PC-9 (cell line): ENCODE results near the gene CACNA2D1. TPM values are rescaled to one million over a fixed set of nuclear protein-coding genes. Genes with fewer than 3 reads are reported as not detected.

Source experiments
- BruUV-seq: library from RNA; stranded (reverse); fragments of 400-500 nt; replicated peaks from 2 replicates; lab custom pipeline; 2021; lab: Mats Ljungman, UMichigan
- CTCF ChIA-PET: fragments of 300-600 bp; sonication (Branson Sonifier 250); formaldehyde crosslinking; loops from one replicate; lab custom pipeline; 2022; ENCODE audit warnings: antibody characterized with exemption; lab: Charles Lee
- POLR2A ChIA-PET: fragments of 300-600 bp; sonication (Branson Sonifier 250); formaldehyde crosslinking; loops from one replicate; lab custom pipeline; 2022; ENCODE audit warnings: antibody characterized with exemption; ENCODE audit not compliant: unreplicated experiment; lab: Charles Lee
- DNase-seq, 2 experiments: peaks; one replicate each; pipeline versions ENCODE4 v3.0.0 to v3.0.0-alpha.2; 2015 to 2022; ENCODE audit warnings: mixed read lengths in 1 of 2
- H2AFZ ChIP-seq: fragments of 200-600 bp; sonication (generic); 2 replicates; pipeline ENCODE4 v1.8.1; 2017; ENCODE audit warnings: antibody characterized with exemption
- H3F3A ChIP-seq: fragments of 200-600 bp; sonication (generic); 2 replicates; pipeline ENCODE4 v1.8.1; 2017; ENCODE audit warnings: antibody characterized with exemption, mild to moderate bottlenecking, low read depth; ENCODE audit not compliant: insufficient read depth
- H3K27ac ChIP-seq: fragments of 200-600 bp; sonication (generic); 2 replicates; pipeline ENCODE4 v1.6.1; 2016; ENCODE audit warnings: mixed run types
- H3K27me3 ChIP-seq: fragments of 200-600 bp; sonication (generic); 2 replicates; pipeline ENCODE4 v1.6.1; 2016; ENCODE audit warnings: low read depth, mixed run types; ENCODE audit not compliant: insufficient read depth
- H3K36me3 ChIP-seq: fragments of 200-600 bp; sonication (generic); 2 replicates; pipeline ENCODE4 v1.6.1; 2016; ENCODE audit warnings: low read depth, mixed run types
- H3K4me1 ChIP-seq: fragments of 200-600 bp; sonication (generic); replicated peaks from 2 replicates; pipeline ENCODE4 v1.6.1; 2016; ENCODE audit warnings: mixed run types; ENCODE audit not compliant: insufficient read depth
- H3K4me2 ChIP-seq: fragments of 200-600 bp; sonication (generic); 2 replicates; pipeline ENCODE4 v1.6.1; 2017; ENCODE audit warnings: mixed run types
- H3K4me3 ChIP-seq: fragments of 200-600 bp; sonication (generic); 2 replicates; pipeline ENCODE4 v1.6.1; 2016; ENCODE audit warnings: mixed run types
- H3K79me2 ChIP-seq: fragments of 200-600 bp; sonication (generic); 2 replicates; pipeline ENCODE4 v1.6.1; 2017; ENCODE audit warnings: low read depth, mixed run types
- H3K9me2 ChIP-seq: fragments of 200-600 bp; sonication (generic); 2 replicates; pipeline ENCODE4 v1.8.1; 2017; ENCODE audit warnings: mild to moderate bottlenecking; ENCODE audit not compliant: insufficient read depth
- H3K9me3 ChIP-seq: fragments of 200-600 bp; sonication (generic); 2 replicates; pipeline ENCODE4 v1.8.1; 2016; ENCODE audit warnings: low read depth; ENCODE audit not compliant: insufficient read depth
- H4K20me1 ChIP-seq: fragments of 200-600 bp; sonication (generic); 2 replicates; pipeline ENCODE4 v1.8.1; 2017; ENCODE audit not compliant: insufficient read depth
- EZH2 ChIP-seq: fragments of 200-600 bp; sonication (generic); IDR thresholded peaks from 2 replicates; pipeline ENCODE4 v1.8.0; 2017; ENCODE audit warnings: antibody characterized with exemption, low read depth
- intact Hi-C: fragments of 100-400 bp; cut with micrococcal nuclease; formaldehyde crosslinking; loops from one replicate; pipeline ENCODE4 v1.10.0; 2022; ENCODE audit not compliant: unreplicated experiment
- total RNA-seq: library from RNA; stranded (reverse); gene quantifications from 2 replicates; pipeline ENCODE4 v1.2.3, GENCODE V29; 2021
- TF ChIP-seq, protein P1 (sequence below): fragments of 200-600 bp; sonication (generic); conservative IDR thresholded peaks from 2 replicates; pipeline ENCODE4 v1.6.1; 2017; ENCODE audit warnings: mixed run types, antibody characterized with exemption, mild to moderate bottlenecking, moderate library complexity

Gene CACNA2D1
- total RNA-seq, 1 experiment from 2014 or later, result 3.2 TPM

DNA sequence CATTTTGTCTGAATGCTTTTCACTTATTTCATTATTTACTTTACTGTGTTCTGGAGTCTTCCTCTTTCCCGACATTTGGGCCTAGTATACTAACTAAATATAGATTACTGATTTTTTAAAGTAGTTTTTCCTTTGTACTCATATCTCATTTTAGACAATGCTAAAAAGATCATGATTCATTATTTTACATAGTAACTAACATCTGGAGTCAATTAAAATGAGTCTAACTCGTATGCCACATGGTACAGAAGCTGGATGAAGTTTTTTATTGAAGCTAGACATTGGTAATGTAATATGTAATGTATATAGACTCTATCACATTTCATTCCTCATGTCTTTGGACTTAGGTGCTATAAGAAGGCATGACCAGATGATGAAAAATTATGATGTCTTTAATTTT is 517.4 kb downstream of the CACNA2D1 start:
- Histone ChIP-seq H3K9me2 (no peaks in the 10 kb centered on the region), H3K36me3 (no peaks in the 10 kb centered on the region), H3F3A (no peaks in the 10 kb centered on the region), H2AFZ (no peak overlapping the region), H3K27ac (no peak overlapping the region), H3K79me2 (no peaks in the 10 kb centered on the region), H3K4me3 (no peak overlapping the region), H3K27me3 (no peaks in the 10 kb centered on the region), H3K9me3 (no peaks in the 10 kb centered on the region), H4K20me1 (no peaks in the 10 kb centered on the region), H3K4me1 (no peaks in the 10 kb centered on the region), H3K4me2 (no peak overlapping the region)
- intact Hi-C loops, result no loop called here
- no TSS peak for BruUV-seq
- ChIA-PET CTCF (no interaction called here), POLR2A (no interaction called here)
- no peak for DNase-seq
- TF ChIP-seq EZH2, result no peak
- TF ChIP-seq, protein P1, sequence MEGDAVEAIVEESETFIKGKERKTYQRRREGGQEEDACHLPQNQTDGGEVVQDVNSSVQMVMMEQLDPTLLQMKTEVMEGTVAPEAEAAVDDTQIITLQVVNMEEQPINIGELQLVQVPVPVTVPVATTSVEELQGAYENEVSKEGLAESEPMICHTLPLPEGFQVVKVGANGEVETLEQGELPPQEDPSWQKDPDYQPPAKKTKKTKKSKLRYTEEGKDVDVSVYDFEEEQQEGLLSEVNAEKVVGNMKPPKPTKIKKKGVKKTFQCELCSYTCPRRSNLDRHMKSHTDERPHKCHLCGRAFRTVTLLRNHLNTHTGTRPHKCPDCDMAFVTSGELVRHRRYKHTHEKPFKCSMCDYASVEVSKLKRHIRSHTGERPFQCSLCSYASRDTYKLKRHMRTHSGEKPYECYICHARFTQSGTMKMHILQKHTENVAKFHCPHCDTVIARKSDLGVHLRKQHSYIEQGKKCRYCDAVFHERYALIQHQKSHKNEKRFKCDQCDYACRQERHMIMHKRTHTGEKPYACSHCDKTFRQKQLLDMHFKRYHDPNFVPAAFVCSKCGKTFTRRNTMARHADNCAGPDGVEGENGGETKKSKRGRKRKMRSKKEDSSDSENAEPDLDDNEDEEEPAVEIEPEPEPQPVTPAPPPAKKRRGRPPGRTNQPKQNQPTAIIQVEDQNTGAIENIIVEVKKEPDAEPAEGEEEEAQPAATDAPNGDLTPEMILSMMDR, result no peak

GRCh38 chr7:81925530-81925929 is 518.0 kb downstream of the CACNA2D1 start:
- no peak overlapping the region for H2AFZ ChIP-seq
- ChIA-PET CTCF (no interaction called here), POLR2A (no interaction called here)
- no peaks in the 10 kb centered on the region for H3K9me3 ChIP-seq
- H4K20me1 ChIP-seq, result no peaks in the 10 kb centered on the region
- no peak overlapping the region for H3K4me3 ChIP-seq
- H3K27ac ChIP-seq, result no peak overlapping the region
- TF ChIP-seq, protein P1, result no peak
- no peak for TF ChIP-seq EZH2
- H3K79me2 ChIP-seq, result no peaks in the 10 kb centered on the region
- H3K4me2 ChIP-seq, result no peak overlapping the region
- H3F3A ChIP-seq, result no peaks in the 10 kb centered on the region
- intact Hi-C loops, result no loop called here
- no peaks in the 10 kb centered on the region for H3K4me1 ChIP-seq
- H3K9me2 ChIP-seq, result no peaks in the 10 kb centered on the region
- no peaks in the 10 kb centered on the region for H3K36me3 ChIP-seq
- BruUV-seq, result no TSS peak
- no peaks in the 10 kb centered on the region for H3K27me3 ChIP-seq
- DNase-seq, result no peak

DNA sequence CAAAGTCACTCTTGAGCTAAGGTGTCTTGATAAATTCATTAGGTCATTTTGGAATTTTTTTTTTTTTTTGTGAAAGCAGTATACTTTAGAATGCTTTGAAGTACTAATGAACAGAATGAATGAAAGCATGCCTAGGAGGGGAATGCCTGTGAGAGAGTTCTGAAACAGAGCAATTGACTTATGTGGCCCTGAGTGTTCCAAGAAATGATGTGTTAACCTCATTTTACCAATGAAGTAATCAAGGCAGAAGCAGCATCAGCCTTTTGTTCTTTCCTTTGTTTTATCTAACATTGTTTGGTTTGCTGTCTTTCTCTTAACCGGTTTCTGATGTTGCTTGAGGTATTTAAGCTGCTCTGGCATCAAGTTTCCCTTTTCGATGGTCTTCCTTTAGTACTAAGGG is 519.1 kb downstream of the CACNA2D1 start:
- no peak for DNase-seq
- H3K79me2 ChIP-seq, result no peaks in the 10 kb centered on the region
- ChIA-PET CTCF (no interaction called here), POLR2A (no interaction called here)
- BruUV-seq, result no TSS peak
- H3K9me3 ChIP-seq, result no peaks in the 10 kb centered on the region
- H3K9me2 ChIP-seq, result no peaks in the 10 kb centered on the region
- TF ChIP-seq, protein P1, result no peak
- no peak for TF ChIP-seq EZH2
- intact Hi-C loops, result no loop called here
- H3K27me3 ChIP-seq, result no peaks in the 10 kb centered on the region
- H3K4me3 ChIP-seq, result no peak overlapping the region
- H3K4me1 ChIP-seq, result no peaks in the 10 kb centered on the region
- no peak overlapping the region for H2AFZ ChIP-seq
- no peak overlapping the region for H3K27ac ChIP-seq
- H3F3A ChIP-seq, result no peaks in the 10 kb centered on the region
- no peaks in the 10 kb centered on the region for H4K20me1 ChIP-seq
- H3K4me2 ChIP-seq, result no peak overlapping the region
- no peaks in the 10 kb centered on the region for H3K36me3 ChIP-seq
